Kidney tubule cell (primary cell): ENCODE results near the gene TTF2.
A peak's percentile ranks its signal among the peaks of the same experiment; 100 is the strongest.
"Not testable (repeated sequence)": the region's sequence is repeated elsewhere in the genome, so short reads cannot be mapped to it uniquely, and the experiment has no call there.

Experiments used
- DNase-seq: peaks from one replicate; pipeline ENCODE4 v3.0.0-alpha.2; 2018; ENCODE audit warnings: low spot score

Gene TTF2

DNA sequence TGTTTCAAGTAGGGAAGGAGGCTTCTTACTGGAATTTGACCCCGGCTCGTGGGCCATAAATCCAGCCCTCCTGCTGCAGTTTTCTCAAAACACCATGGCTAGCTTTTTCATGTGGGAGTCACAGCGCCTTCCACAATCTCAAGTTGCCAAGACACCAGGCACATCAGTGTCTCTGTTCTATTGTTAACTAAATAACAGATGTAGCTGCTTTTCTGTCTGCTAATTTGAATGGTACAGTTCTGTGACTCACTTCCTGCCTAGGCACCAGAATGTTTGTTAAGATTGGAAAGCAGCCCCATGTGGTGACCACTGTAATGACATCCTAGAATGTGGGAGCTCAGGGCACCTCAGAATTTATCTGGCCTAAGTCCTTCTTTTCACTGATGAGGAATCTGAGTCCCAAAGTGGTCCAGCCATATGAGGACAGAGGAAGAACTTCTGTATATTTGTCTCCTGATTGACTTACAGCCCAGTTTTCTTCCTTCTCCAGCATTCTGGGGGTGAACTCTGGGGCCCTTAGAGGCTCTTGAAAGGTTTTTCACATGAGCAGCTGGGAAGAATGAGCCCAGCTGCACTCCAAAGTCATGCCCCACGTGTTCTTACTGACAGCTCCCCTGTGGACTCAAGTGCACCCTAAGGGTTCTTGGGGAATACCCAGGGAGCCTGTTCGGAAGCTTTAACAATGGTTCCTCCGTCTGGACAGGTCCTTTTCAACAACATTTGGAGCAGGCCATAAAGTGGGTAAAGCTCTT lies 33.9 kb downstream of the TTF2 start:
- DNase-seq: peak; percentile 66

DNA sequence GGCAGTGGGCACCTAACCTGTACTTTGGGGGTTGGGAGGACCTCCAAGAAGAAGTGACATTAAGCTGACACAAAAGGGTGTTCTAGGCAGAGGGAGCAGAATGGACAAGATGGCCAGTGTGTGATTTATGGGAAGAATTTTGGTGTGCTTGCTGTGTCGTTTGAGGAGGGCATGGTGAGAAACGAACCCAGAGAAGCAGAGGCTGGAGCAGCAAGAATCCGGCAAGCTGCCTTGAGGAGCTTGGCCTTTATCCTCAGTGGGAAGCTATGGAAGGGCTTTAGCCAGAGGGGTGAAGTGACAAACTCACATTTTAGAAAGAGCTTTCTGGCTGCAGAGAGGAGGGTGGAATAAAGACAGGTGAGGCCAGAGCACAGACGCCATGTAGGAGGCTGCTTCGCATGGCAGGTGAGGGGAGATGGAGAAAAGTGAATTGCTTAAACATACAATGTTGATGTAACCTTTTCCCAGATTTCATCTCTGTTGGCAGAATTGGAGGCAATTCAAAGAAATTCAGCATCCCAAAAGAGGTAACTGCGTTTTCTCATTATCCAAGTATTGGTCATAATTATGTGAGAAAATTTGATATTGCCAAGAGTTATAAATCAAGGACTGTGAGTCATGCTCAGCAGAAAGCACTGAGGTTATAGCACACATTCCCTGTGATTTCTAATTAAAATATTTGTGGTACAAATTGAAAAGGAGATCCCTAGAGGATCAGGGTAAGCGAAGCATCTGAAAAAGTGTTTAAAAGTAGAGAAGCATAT lies 34.9 kb downstream of the TTF2 start:
- no peak for DNase-seq

DNA sequence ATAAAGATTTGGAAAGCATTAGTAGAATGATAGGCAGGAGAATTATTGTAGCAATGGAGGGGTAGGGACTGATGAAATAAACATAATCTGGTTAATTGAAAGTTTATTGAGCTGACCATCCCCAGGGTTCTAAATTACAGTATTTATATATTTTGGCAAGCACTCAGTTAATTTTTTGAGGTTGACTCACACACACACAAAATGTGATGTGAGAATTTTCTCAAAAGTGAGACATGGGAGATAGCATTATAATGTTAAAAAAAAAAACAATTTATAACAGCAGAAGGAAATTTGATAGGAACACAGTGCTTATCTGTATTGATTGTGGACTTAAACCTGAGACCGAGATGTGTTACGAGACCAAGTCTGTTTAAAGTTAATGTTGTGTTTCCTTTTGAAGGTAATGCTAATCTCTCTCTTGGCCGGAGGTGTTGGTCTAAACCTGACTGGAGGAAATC lies 36.9 kb downstream of the TTF2 start:
- DNase-seq: no peak

DNA sequence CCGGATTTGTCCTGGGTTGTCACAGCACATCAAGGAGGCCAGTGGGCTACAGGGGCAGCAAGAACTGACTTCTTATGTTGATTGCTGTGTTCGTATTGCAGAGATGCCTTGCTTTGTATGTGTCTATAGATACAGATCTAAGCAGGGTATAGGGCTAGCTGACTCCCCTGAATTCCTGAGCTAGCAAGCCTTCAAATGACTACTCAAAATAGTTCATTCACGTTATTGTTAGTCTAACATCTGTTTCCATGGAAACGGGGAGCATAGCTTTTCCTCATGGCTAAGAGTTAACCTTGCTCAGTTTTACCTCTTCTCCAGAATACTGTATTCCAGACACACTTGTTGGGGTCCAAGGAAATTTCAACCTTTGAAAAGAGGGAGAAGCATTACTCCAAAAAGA lies 37.3 kb downstream of the TTF2 start:
- no peak for DNase-seq

DNA sequence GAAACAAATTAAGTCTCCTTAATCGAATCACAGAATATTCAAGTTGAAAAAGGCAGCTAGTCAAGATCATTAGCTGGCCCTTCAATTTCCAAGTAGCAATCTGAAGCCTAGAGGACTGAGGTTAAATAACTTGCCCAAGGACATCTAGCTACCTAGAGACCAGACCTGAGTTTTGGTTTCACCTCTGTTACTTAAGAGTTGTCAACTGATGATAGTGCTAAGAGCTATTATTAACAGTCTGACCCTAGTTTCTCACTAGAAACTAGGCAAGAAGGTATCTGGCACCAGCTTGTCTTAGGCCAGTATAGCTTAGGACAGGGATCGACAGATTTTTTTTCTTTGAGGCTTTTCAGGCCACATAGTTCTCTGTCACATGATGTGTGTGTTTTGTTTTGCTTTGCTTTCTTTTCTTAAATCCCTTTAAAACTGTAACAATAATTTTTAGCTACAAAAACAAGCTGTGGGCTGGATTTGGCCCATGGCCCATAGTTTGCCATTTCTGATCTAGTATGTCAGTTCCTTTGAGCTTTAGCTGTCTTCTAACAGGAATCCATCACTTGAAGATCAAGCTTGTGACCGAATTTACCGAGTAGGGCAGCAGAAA lies 38.3 kb downstream of the TTF2 start:
- DNase-seq: no peak

DNA sequence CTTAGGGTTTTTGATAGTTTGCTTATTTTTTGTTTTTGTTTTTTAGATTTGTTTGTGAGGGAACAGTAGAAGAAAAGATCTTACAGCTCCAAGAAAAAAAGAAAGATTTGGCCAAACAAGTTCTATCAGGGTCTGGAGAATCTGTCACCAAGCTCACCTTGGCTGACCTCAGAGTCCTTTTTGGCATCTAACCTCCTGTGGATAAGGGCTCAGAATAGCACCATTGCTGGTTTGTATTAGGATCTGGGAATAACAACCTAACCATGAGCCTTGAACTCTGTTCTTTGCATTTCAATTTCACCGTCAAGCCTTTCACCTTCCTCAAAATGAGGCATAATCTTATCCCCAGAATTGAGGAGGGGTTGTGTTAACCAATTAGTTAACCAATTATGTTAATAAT lies 41.2 kb downstream of the TTF2 start:
- DNase-seq: no peak

DNA sequence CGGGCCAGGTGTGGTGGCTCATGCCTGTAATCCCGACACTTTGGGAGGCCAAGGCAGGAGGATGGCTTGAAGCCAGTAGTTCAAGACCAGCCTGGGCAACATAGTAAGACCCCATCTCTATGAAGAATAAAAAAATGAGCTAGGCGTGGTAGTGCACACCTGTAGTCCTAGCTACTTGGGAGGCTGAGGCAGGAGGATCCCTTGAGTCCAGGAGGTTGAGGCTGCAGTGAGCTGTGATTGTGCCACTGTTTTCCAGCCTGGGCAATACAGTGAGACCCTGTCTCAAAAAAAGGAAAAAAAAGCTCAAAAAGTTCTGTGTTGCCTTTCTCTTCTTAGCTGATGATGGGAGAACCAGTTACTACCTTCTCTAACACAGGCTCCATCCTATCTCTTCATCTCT lies 41.7 kb downstream of the TTF2 start:
- DNase-seq: not testable (repeated sequence)

DNA sequence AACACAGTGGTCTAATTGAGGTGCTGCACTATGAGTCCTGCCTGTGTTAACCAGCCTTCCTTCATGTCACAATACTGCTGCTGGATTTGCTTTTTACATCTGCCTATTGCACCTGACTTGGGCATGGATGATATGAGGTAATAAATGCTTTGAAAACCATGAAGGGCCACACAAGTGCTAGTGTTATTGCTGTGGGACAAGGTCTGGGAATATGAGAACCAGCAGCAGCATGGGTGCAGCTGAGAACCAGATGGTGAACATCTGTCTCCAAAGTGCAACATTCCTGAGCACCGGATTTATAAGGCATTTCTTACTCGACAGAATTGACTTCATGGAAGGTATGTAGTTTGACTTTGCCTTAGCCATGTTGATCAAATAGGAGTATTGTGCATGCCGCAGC lies 44.9 kb downstream of the TTF2 start:
- no peak for DNase-seq

DNA sequence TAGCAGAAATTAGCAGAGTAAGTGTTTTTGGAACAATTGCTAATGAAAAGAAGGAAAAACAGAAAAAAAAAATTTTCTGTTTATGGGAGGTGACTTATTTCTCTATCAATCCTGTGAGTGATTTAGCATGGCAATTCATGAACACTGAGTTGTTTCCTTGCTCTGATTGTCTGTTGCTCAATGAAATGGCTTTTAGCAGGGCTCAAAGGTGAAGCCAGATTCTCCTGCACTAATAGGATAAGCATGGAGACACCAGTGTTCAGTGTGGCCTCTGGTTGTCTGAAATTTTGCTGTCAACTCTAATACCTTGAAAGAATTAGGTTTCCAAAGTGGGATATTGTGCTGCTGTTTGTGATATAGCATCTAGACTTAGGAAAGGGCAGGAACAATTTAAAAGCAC lies 45.6 kb downstream of the TTF2 start:
- DNase-seq: no peak

DNA sequence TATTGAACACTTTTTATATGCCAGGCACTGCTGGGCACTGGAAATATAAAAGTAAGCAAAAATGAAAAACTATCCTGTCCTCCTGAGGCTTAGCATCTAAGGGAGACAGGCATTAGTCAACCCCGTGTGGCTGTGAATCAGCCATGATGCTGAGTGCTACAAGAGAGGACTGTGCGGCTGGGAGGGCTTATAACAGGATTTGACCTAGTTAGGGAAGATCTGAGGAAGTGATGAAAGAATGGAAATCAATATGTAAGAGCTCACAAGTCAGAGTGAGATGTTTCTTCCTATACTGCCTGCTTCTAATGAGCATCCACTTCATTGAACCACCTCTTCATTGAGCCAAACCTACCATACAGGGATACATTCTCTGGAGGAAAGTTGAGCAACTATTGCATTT lies 46.4 kb downstream of the TTF2 start:
- DNase-seq: no peak

DNA sequence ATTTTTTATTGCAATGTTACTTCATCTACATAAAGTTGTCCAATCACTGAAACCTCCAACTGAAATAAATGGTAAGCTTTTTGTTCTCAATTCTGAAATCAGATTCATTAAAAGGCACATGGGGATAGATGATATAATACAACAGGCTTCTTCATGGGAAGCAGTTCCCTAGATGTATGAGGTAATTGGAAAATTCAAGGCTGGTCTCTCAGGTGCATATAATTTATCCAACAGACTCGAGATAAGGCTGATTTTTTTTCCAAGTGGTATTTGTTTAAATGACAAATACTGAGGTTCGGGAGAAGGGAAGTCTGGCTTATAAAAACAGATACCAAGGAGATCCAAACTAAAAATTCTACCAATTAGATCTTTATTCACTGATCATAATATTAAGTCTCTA lies 47.2 kb downstream of the TTF2 start:
- no peak for DNase-seq

DNA sequence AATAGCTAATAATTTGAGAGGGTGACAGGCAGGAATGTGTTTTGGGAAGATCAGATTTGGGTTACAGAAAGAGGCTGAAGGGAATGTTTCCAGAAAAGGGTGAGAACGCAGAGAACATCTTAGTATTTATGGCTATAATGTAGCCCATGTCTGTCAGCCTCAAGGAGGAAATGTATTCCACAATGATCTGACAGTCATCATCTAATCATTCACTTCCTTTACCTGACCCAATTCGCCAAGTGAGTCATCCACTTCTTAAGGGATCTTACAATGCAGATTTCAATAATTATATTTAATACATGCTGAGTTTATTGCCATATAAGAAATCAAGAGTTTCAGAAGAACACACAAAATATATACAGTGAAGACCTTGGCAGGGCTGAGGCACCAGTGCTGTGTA lies 50.6 kb downstream of the TTF2 start:
- DNase-seq: peak; percentile 79

DNA sequence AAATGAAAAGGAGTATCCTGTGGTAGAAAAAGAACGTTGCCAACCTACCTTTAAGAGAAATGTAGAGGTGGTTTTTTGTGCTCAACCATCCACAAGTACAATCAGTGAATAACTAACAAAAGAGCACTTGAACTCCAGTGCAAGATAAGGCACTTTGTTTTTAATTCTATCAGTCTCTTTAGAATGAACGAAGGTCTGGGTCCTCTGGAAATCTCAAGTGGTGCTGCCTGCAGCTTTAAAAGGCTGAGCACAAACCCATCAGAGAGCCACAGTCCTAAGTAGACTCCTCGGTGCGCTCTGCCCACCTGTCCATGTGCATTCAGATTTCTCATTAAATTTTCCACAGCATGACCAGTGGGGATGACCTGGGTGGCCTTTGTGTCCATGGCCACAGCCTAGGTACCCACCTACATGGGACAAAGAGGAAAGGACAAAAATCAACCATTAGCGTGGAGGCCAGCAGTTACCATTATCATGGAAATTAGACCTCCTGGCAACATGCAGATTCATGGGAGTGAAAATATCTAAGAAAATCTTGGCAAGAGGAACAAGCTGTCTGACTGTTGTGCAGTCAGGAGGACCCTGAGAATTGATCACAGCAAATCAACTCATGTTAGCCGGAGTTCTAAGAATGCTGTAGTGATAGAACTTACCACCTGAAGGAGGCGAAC lies 52.1 kb downstream of the TTF2 start:
- DNase-seq: no peak

DNA sequence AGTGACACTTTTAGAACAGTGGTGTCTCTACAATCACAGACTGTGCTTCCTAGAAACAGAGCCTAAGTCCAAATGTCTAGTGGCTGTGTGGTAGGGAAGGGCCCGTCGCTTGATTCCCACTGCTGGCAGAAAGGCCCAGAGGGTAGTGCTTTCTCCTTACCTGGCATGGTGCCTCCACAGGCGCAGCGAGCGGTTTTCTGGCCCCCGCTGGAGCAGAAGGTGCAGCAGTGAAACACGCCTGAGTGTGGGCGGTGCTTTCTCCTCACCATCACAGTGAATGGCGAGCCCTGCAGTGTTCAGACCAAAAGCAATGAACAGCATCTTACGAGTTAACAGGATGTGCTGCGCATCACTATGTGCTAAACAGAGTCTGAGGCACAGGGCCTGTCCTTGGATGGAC lies 53.1 kb downstream of the TTF2 start:
- DNase-seq: no peak

DNA sequence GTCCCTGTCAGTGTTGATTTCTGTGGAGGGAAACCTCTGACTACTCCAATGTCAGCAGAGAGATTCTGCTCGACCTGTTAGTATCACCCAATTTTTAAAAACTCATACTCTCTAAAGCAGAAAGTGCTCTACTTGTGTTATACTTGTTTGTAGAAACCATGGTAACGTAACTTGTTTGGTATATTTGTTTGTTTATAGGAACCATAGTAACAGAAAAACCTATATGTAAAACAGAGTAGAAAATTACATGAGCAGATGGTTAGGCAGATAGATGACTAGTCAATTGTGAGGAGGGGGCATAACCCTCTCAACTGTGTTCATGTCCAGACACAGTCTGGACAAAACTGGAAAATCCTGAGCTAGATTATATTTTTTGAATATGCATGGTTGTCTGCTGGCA lies 54.8 kb downstream of the TTF2 start:
- no peak for DNase-seq

DNA sequence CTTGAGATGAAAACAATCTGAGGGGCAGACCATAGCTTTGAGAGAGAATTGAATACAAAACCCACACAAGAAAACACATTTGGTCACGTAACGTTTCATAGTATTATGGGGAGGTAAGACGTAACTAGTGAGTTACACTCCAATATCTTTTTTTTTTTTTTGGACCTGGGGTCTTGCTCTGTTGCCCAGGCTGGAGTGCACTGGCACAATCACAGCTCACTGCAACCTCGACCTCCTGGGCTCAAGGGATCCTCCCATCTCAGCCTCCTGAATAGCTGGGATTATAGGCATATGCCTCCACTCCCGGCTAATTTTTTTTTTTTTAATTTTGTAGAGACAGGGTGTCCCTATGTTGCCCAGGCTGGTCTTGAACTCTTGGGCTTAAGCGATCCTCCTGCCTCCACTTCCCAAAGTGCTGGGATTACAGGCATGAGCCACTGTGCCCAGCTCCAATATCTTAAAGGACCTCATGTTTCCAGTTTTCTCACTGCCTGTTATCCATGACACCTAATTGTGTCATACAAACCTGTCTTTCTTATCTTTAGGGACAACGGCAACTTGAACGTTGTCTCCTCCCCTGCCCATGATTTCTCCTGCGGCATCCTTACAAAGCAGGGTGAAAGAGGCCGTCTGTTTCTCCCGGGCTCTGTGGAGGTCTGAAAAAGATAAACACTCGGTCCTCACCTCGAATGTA lies 56.1 kb downstream of the TTF2 start:
- DNase-seq: no peak

DNA sequence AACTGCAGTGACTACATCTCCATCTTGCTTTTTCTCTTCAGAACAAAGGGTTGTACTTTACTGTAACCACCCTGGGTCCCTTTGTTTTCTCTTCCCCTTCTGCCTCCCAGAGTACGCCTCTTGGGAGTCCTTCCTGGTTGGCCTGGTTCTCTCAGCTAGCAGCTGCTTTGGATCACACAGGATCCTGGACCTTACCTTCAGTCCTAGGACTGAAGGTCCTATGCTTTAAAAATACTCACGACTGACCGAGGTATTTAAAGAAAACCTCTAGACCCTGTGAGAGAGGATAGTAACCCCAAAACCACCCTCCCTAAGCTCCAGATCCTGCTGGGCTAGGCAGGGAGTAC lies 56.6 kb downstream of the TTF2 start:
- no peak for DNase-seq

DNA sequence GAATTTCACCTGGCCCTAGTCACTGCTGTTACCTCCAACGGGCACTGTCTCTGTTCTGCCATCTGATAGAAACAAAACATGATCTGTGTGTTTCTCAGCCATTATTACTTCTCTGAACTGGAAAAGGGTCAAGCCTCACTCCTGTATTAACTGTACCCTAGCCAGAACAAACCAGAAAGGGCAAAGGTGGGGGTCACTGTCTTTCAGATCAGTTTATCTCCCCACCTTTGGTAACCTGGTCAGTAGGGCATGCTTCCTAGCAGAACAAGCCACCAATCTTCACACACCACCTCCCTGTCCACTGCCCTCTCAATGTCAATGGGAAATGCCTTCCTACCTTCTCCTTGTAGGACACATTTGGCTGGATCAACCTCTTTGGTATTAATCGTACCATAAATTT lies 57.6 kb downstream of the TTF2 start:
- DNase-seq: no peak

DNA sequence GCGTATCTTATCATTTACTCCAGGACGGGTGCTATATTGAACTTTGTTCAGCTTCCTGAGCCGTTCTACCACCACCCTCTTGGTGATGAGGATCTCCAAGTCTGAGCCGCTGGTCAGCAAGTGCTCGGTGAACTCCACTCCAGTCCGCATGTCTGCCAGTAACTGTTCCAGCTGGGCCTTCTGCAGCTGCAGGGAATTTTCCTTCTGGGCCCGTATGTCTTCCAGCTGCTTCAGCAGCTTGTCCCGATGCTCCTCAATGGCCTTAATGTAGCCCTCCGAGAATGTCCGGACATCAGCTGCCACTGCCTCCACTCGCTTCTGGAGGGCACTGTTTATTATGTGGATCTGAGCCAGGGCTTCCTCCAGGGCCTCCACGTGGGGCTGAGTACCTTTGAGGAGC lies 58.0 kb downstream of the TTF2 start:
- DNase-seq: no peak

DNA sequence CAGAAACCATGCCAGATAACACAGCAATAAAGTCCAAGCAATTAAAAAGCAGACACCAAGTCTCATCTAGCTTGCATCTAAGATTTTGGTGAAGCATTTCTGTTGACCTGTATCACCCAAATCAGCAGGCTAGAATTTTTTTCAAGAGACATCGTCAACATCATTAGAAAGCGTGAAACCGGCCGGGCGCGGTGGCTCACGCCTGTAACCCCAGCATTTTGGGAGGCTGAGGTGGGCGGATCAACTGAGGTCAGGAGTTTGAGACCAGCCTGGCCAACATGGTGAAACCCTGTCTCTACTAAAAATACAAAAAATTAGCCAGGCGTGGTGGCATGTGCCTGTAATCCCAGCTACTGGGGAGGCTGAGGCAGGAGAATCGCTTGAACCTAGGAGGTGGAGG lies 59.0 kb downstream of the TTF2 start:
- DNase-seq: not testable (repeated sequence)

DNA sequence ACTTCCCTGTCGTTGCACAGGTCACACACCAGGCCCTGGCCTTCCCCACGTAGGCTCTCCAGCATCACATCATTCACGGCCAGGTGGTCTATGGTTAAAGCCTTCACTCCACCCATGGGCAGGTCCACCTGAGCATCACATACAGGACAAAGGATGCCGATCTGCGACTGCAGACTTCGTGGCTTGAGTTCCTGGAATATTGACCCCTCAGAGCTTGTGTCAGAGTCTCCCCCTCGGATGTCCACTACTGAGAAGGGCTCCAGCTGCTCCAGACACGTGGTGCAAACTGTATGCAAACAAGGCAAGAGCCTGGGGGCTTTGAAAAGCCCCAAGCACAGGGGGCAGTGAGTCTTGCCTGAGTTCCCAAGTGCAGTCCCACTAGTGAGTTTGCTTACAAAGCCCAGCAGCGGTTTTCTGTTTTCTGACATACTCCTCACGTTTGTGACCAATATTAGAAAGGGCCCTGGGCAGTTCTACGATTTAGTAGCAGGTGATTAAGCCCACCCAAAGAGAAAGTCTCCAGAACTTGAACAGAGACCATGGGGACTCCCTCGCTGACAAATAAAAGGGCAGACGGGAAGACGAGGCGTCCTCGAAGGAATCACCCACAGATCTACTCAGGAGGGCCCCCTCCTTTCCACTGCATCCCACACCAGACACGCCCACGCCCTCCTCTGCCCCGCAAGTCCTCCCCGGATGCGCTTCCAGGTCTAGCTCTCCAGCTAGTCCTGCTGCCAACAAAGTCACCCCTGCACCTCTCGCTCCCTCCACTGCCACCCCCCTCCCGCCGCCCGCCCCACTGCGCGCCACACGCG lies 60.9 kb downstream of the TTF2 start:
- no peak for DNase-seq
